Posterior cingulate gyrus (tissue), 11 donors: ENCODE data around the gene ZNF578.
"Not testable (repeated sequence)": the region's sequence is repeated elsewhere in the genome, so short reads cannot be mapped to it uniquely, and the experiment has no call there.

Experiments used
- DNase-seq, 10 donors: peaks; one replicate each; pipeline versions ENCODE4 v3.0.0 to v3.0.0-alpha.2; 2020 to 2021; ENCODE audit warnings: mixed read lengths in 3 of 10
- intact Hi-C: fragments of 100-400 bp; cut with DNase I; formaldehyde crosslinking; loops from one replicate; pipeline ENCODE4 v1.15.1; 2023

The ZNF578 gene

GRCh38 chr19:52453324-52454094, at the start of gene ZNF578:
Gene ZNF578 (plus strand): TSS chr19:52453553. CDS start chr19:52501846, 48,293 bp downstream.
- intact Hi-C loops = no loop called here
- DNase-seq = peak; percentile 37 to 95 (median 64)

- intact Hi-C loops = no loop called here
- no peak for DNase-seq
These were observed 43.1 kb upstream of the ZNF578 start for GRCh38 chr19:52410276-52410675.

- intact Hi-C loops = no loop called here
- no peak for DNase-seq
These were observed 37.6 kb upstream of the ZNF578 start for GRCh38 chr19:52415711-52416110.

- DNase-seq = no peak
- intact Hi-C loops = no loop called here
These were observed 24.4 kb upstream of the ZNF578 start, which contains the start of gene ZNF534 for GRCh38 chr19:52428937-52429336. Gene ZNF534 (plus strand): TSS chr19:52429148. CDS start chr19:52431475, 2,327 bp downstream.

GRCh38 chr19:52442179-52442578, 11.2 kb upstream of the ZNF578 start:
- no peak for DNase-seq
- intact Hi-C loops = no loop called here

- no peak for DNase-seq
- intact Hi-C loops = no loop called here
These were observed 8.8 kb upstream of the ZNF578 start for GRCh38 chr19:52444506-52444905.

- intact Hi-C loops = no loop called here
- DNase-seq = peak in 1 of 10 donors; percentile 62
These were observed 2.1 kb upstream of the ZNF578 start for GRCh38 chr19:52451241-52451640.

GRCh38 chr19:52464798-52465470, 11.6 kb downstream of the ZNF578 start:
- no peak for DNase-seq
- intact Hi-C loops = no loop called here

GRCh38 chr19:52473655-52474350, 20.4 kb downstream of the ZNF578 start:
- intact Hi-C loops = no loop called here
- DNase-seq = no peak

GRCh38 chr19:52474351-52475127, 21.2 kb downstream of the ZNF578 start:
- intact Hi-C loops = no loop called here
- no peak for DNase-seq

GRCh38 chr19:52484111-52484743, 30.9 kb downstream of the ZNF578 start:
- intact Hi-C loops, DNase-seq: not testable (repeated sequence)

- DNase-seq, intact Hi-C loops: not testable (repeated sequence)
These were observed 31.7 kb downstream of the ZNF578 start for GRCh38 chr19:52485064-52485463.

- intact Hi-C loops, DNase-seq: not testable (repeated sequence)
These were observed 32.3 kb downstream of the ZNF578 start for GRCh38 chr19:52485561-52486240.

GRCh38 chr19:52492201-52492993, 39.0 kb downstream of the ZNF578 start:
- intact Hi-C loops = no loop called here
- DNase-seq = no peak

GRCh38 chr19:52492994-52493470, 39.7 kb downstream of the ZNF578 start:
- no peak for DNase-seq
- intact Hi-C loops = no loop called here

- no peak for DNase-seq
- intact Hi-C loops = no loop called here
These were observed 41.2 kb downstream of the ZNF578 start for GRCh38 chr19:52494518-52494917.

- no peak for DNase-seq
- intact Hi-C loops = no loop called here
These were observed 45.2 kb downstream of the ZNF578 start for GRCh38 chr19:52498571-52498970.

- DNase-seq, intact Hi-C loops: not testable (repeated sequence)
These were observed 47.1 kb downstream of the ZNF578 start for GRCh38 chr19:52500474-52500873.
